Activated naive CD4-positive, alpha-beta T cell treated with anti-CD3 and anti-CD28 coated beads for 36 hours (primary cell): Measurements from ENCODE around the gene CFAP20DC. TPM values are rescaled to one million over a fixed set of nuclear protein-coding genes. Genes with fewer than 3 reads are reported as not detected.

ENCODE experiments used
- CTCF ChIA-PET: fragments of 350-600 bp; sonication (Branson Sonifier 250); formaldehyde crosslinking; loops from one replicate; lab custom pipeline; 2021; ENCODE audit warnings: antibody characterized with exemption; lab: Charles Lee
- DNase-seq: peaks from one replicate; pipeline ENCODE4 v3.0.0-alpha.2; 2020
- H3K27ac Mint-ChIP-seq: one replicate; pipeline ENCODE4 v1.8.0; 2021; ENCODE audit warnings: mild to moderate bottlenecking, mixed read lengths
- H3K27me3 Mint-ChIP-seq: one replicate; pipeline ENCODE4 v1.8.0; 2021; ENCODE audit warnings: low read depth, mixed read lengths
- H3K36me3 Mint-ChIP-seq: one replicate; pipeline ENCODE4 v1.8.0; 2021; ENCODE audit warnings: low read depth, mixed read lengths
- H3K4me1 Mint-ChIP-seq: one replicate; pipeline ENCODE4 v1.8.0; 2021; ENCODE audit warnings: low read depth, mixed read lengths
- H3K4me3 Mint-ChIP-seq: one replicate; pipeline ENCODE4 v1.8.0; 2021; ENCODE audit warnings: mild to moderate bottlenecking, moderate library complexity, mixed read lengths
- H3K9me3 Mint-ChIP-seq: one replicate; pipeline ENCODE4 v1.8.0; 2021; ENCODE audit warnings: mixed read lengths
- intact Hi-C: fragments of 100-400 bp; cut with micrococcal nuclease; formaldehyde crosslinking; loops from one replicate; pipeline ENCODE4 v1.15.1; 2023
- total RNA-seq, 2 experiments: library from RNA; stranded (reverse); gene quantifications; one replicate each; pipeline ENCODE4 v1.2.3, GENCODE V29; 2021

Gene CFAP20DC
- total RNA-seq, 2 experiments from 2014 or later: 2.4 to 2.7 TPM

- intact Hi-C loops: no loop called here
- no peak for DNase-seq
- Mint-ChIP-seq H3K36me3 (no peaks in the 10 kb centered on the region), H3K9me3 (no peaks in the 10 kb centered on the region), H3K27ac (no peak overlapping the region), H3K4me3 (no peak overlapping the region), H3K27me3 (peaks cover 3% of the 10 kb centered on the region), H3K4me1 (no peaks in the 10 kb centered on the region)
- CTCF ChIA-PET: no interaction called here
Observed at GRCh38 chr3:58743296-58743695, 306.5 kb downstream of the CFAP20DC start.

- no peaks in the 10 kb centered on the region for H3K36me3 Mint-ChIP-seq
Observed at GRCh38 chr3:58742239-58742638, 307.6 kb downstream of the CFAP20DC start.

DNA sequence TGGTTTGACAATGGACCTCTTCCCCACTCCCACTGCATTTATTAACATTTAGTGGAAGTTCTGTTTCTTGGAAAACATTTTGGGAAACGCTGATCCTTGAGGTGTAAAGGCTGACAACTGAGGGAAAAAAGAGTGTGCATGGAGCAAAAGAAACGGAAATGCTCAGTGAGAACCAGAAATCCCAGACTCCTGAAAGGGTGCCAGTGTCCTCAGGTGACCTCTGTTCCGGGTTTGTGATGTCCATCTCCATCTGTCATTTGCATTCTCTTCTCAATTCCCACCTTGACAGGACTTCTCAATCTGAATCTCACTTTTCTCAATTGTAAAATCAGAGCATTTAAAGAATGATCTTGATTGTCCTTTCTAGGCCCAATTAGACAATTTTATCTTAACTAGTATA is 312.2 kb downstream of the CFAP20DC start:
- H3K4me1 Mint-ChIP-seq: no peaks in the 10 kb centered on the region
- CTCF ChIA-PET: no interaction called here
- no peak for DNase-seq
- no peak overlapping the region for H3K4me3 Mint-ChIP-seq
- no peak overlapping the region for H3K27ac Mint-ChIP-seq
- intact Hi-C loops: no loop called here
- peaks cover 3% of the 10 kb centered on the region for H3K27me3 Mint-ChIP-seq
- no peaks in the 10 kb centered on the region for H3K36me3 Mint-ChIP-seq
- H3K9me3 Mint-ChIP-seq: no peaks in the 10 kb centered on the region

More at GRCh38 chr3:58742239-58742638, 307.6 kb downstream of the CFAP20DC start:
- peaks cover 3% of the 10 kb centered on the region for H3K27me3 Mint-ChIP-seq
- H3K9me3 Mint-ChIP-seq: no peaks in the 10 kb centered on the region
- no peaks in the 10 kb centered on the region for H3K4me1 Mint-ChIP-seq
- intact Hi-C loops: no loop called here
- no peak overlapping the region for H3K4me3 Mint-ChIP-seq
- H3K27ac Mint-ChIP-seq: no peak overlapping the region
- CTCF ChIA-PET: no interaction called here
- DNase-seq: no peak

GRCh38 chr3:58731673-58732072 is 318.2 kb downstream of the CFAP20DC start:
- Mint-ChIP-seq H3K27me3 (peaks cover 2% of the 10 kb centered on the region), H3K36me3 (no peaks in the 10 kb centered on the region), H3K4me3 (no peak overlapping the region), H3K27ac (no peak overlapping the region), H3K4me1 (no peaks in the 10 kb centered on the region), H3K9me3 (no peaks in the 10 kb centered on the region)
- intact Hi-C loops: no loop called here
- no peak for DNase-seq
- CTCF ChIA-PET: no interaction called here

GRCh38 chr3:58728723-58729122 is 321.1 kb downstream of the CFAP20DC start:
- no peaks in the 10 kb centered on the region for H3K36me3 Mint-ChIP-seq
- no peaks in the 10 kb centered on the region for H3K4me1 Mint-ChIP-seq
- H3K27ac Mint-ChIP-seq: no peak overlapping the region
- intact Hi-C loops: no loop called here
- no peaks in the 10 kb centered on the region for H3K9me3 Mint-ChIP-seq
- no peak for DNase-seq
- CTCF ChIA-PET: no interaction called here
- no peak overlapping the region for H3K4me3 Mint-ChIP-seq
- peaks cover 2% of the 10 kb centered on the region for H3K27me3 Mint-ChIP-seq

GRCh38 chr3:58725326-58725853 is 324.4 kb downstream of the CFAP20DC start:
- intact Hi-C loops: no loop called here
- Mint-ChIP-seq H3K27me3 (peaks cover 2% of the 10 kb centered on the region), H3K9me3 (no peaks in the 10 kb centered on the region), H3K36me3 (no peaks in the 10 kb centered on the region), H3K27ac (no peak overlapping the region), H3K4me3 (no peak overlapping the region), H3K4me1 (no peaks in the 10 kb centered on the region)
- CTCF ChIA-PET: interaction anchor here (1.0 kb wide), 1 partner anchor 69 kb away, joined by 3 read pairs; no protein-coding TSS in a partner anchor
- DNase-seq: no peak

DNA sequence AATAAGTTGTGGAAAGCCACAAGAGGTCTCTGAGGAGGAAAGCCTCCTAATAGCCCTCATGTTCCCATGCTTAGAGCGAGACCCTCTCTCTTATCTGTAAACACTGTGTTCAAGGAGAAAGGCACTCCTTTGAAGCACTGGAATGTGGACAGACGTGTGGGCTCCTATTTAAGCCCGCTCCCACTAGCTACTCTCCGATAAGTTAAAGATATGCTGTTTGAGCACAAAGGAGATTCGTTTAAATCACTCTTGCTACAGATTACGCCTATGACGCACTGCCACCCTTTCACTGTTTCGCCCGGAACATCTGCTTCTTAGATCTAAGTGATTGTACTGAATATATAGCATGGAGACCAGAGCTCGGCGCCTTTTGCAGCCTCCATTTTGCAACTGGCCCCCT is 325.5 kb downstream of the CFAP20DC start:
- no peak for DNase-seq
- Mint-ChIP-seq H3K4me1 (no peaks in the 10 kb centered on the region), H3K27ac (no peak overlapping the region), H3K27me3 (no peaks in the 10 kb centered on the region), H3K36me3 (no peaks in the 10 kb centered on the region), H3K4me3 (no peak overlapping the region), H3K9me3 (no peaks in the 10 kb centered on the region)
- CTCF ChIA-PET: interaction anchor here (1.0 kb wide), 1 partner anchor 70 kb away, joined by 3 read pairs; no protein-coding TSS in a partner anchor
- intact Hi-C loops: no loop called here

- Mint-ChIP-seq H3K36me3 (no peaks in the 10 kb centered on the region), H3K4me1 (no peaks in the 10 kb centered on the region), H3K9me3 (no peaks in the 10 kb centered on the region), H3K4me3 (no peak overlapping the region), H3K27me3 (no peaks in the 10 kb centered on the region), H3K27ac (no peak overlapping the region)
- intact Hi-C loops: no loop called here
- CTCF ChIA-PET: no interaction called here
- DNase-seq: no peak
Observed at GRCh38 chr3:58723173-58723572, 326.7 kb downstream of the CFAP20DC start.

DNA sequence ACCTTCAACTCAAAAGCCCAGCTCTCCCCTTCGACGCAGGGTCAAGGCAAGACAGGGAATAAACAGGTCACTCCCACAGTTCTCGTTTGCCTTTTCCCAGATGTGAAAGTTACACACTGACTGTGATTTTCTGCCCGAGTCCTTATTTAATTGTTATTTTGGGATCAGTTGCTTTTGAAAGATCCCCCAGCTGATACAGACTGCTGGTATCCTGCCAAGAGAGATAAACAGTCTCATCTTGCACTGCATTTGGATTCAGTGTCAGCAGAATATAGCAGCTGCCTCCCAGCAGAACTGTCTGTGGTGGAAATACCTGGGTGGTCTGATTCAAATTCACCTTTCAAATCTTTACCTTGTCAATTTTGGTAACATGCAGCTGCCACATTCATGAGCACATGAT is 327.3 kb downstream of the CFAP20DC start:
- CTCF ChIA-PET: no interaction called here
- Mint-ChIP-seq H3K9me3 (no peaks in the 10 kb centered on the region), H3K36me3 (no peaks in the 10 kb centered on the region), H3K4me3 (no peak overlapping the region), H3K27me3 (no peaks in the 10 kb centered on the region), H3K27ac (no peak overlapping the region), H3K4me1 (no peaks in the 10 kb centered on the region)
- no peak for DNase-seq
- intact Hi-C loops: no loop called here

- no peaks in the 10 kb centered on the region for H3K36me3 Mint-ChIP-seq
- DNase-seq: no peak
- no peaks in the 10 kb centered on the region for H3K27me3 Mint-ChIP-seq
- CTCF ChIA-PET: interaction anchor here (0.6 kb wide), 1 partner anchor 75 kb away, joined by 3 read pairs; no protein-coding TSS in a partner anchor
- intact Hi-C loops: no loop called here
- no peaks in the 10 kb centered on the region for H3K4me1 Mint-ChIP-seq
- H3K4me3 Mint-ChIP-seq: no peak overlapping the region
- H3K27ac Mint-ChIP-seq: no peak overlapping the region
- no peaks in the 10 kb centered on the region for H3K9me3 Mint-ChIP-seq
Observed at GRCh38 chr3:58720526-58720925, 329.3 kb downstream of the CFAP20DC start.

GRCh38 chr3:58719684-58720083 is 330.1 kb downstream of the CFAP20DC start:
- Mint-ChIP-seq H3K4me1 (no peaks in the 10 kb centered on the region), H3K27ac (no peak overlapping the region), H3K9me3 (no peaks in the 10 kb centered on the region), H3K27me3 (no peaks in the 10 kb centered on the region), H3K4me3 (no peak overlapping the region), H3K36me3 (no peaks in the 10 kb centered on the region)
- DNase-seq: no peak
- CTCF ChIA-PET: no interaction called here
- intact Hi-C loops: no loop called here

GRCh38 chr3:58713715-58714401 is 336.0 kb downstream of the CFAP20DC start:
- Mint-ChIP-seq H3K4me1 (no peaks in the 10 kb centered on the region), H3K27ac (no peak overlapping the region)

DNA sequence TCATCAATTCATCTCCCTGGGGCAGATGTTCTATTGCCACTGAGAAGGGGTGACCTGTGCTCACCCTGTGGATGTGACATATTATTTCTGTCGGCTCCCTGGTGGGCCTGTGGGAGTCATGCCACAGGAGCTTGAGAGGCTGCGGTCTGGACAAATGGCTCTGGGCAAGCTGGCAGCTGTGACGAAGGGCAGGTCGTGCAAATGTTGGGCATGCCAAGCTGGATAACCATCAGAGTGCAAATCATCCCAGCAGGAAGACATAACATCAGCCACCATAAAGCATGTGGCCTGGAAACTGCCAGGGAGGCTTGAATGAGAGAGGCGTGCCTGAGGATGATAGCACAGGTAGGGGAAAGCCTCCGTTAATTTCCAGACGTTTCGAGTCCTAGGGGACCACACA is 338.0 kb downstream of the CFAP20DC start:
- Mint-ChIP-seq H3K27me3 (no peaks in the 10 kb centered on the region), H3K4me1 (no peaks in the 10 kb centered on the region), H3K36me3 (no peaks in the 10 kb centered on the region), H3K4me3 (no peak overlapping the region), H3K27ac (no peak overlapping the region), H3K9me3 (no peaks in the 10 kb centered on the region)
- CTCF ChIA-PET: no interaction called here
- intact Hi-C loops: no loop called here
- DNase-seq: no peak

More at GRCh38 chr3:58713715-58714401, 336.0 kb downstream of the CFAP20DC start:
- intact Hi-C loops: no loop called here
- H3K9me3 Mint-ChIP-seq: no peaks in the 10 kb centered on the region
- H3K36me3 Mint-ChIP-seq: no peaks in the 10 kb centered on the region
- H3K27me3 Mint-ChIP-seq: no peaks in the 10 kb centered on the region
- H3K4me3 Mint-ChIP-seq: no peak overlapping the region
- no peak for DNase-seq
- CTCF ChIA-PET: no interaction called here
